ENCODE measurements around the gene COX7A1.
A peak's percentile ranks its signal among the peaks of the same experiment; 100 is the strongest.

COX7A1 gene

GRCh38 chr19:36113894-36114720 lies 38.1 kb downstream of the COX7A1 start:
- peak overlapping the region; percentile 87 for H3K4me3 ChIP-seq (ENCODE audit: low read depth, low read length)

- H3K4me3 ChIP-seq (ENCODE audit: low read depth, low read length): peak overlapping the region; percentile 87
Observed at GRCh38 chr19:36113425-36113824, 38.8 kb downstream of the COX7A1 start.

- H3K4me3 ChIP-seq (ENCODE audit: low read depth, low read length): no peak overlapping the region
Observed at GRCh38 chr19:36112678-36113077, 39.6 kb downstream of the COX7A1 start.

- H3K4me3 ChIP-seq (ENCODE audit: low read depth, low read length): no peak overlapping the region
Observed at GRCh38 chr19:36111200-36111539, 41.1 kb downstream of the COX7A1 start.

- no peak within 1 kb of the TSS for H3K4me3 ChIP-seq (ENCODE audit: low read depth, low read length)
Observed at GRCh38 chr19:36110487-36111199, 41.6 kb downstream of the COX7A1 start, which contains the start of gene OVOL3. Gene OVOL3, plus strand, starts transcription at chr19:36111143. Its CDS starts 60 bp downstream, at chr19:36111203.

GRCh38 chr19:36108684-36109083 lies 43.6 kb downstream of the COX7A1 start:
- H3K4me3 ChIP-seq (ENCODE audit: low read depth, low read length): no peak overlapping the region

GRCh38 chr19:36106991-36107390 lies 45.3 kb downstream of the COX7A1 start:
- no peak overlapping the region for H3K4me3 ChIP-seq (ENCODE audit: low read depth, low read length)

- no peak overlapping the region for H3K4me3 ChIP-seq (ENCODE audit: low read depth, low read length)
Observed at GRCh38 chr19:36106441-36106840, 45.8 kb downstream of the COX7A1 start.

- no peak overlapping the region for H3K4me3 ChIP-seq (ENCODE audit: low read depth, low read length)
Observed at GRCh38 chr19:36103842-36104552, 48.2 kb downstream of the COX7A1 start.

GRCh38 chr19:36103040-36103626 lies 49.1 kb downstream of the COX7A1 start:
- H3K4me3 ChIP-seq (ENCODE audit: low read depth, low read length): no peak overlapping the region

GRCh38 chr19:36101550-36102327 lies 50.5 kb downstream of the COX7A1 start:
- H3K4me3 ChIP-seq (ENCODE audit: low read depth, low read length): no peak overlapping the region
